HEK293 (cell line): ENCODE measurements around the gene TC2N.

ENCODE experiments used
- CTCF ChIA-PET: fragments of 350-600 bp; formaldehyde crosslinking; extraction: SDS; loops from one replicate; lab custom pipeline; 2021; ENCODE audit warnings: antibody characterized with exemption; lab: Yijun Ruan, JAX
- POLR2A ChIA-PET: fragments of 300-600 bp; formaldehyde crosslinking; extraction: SDS; loops from one replicate; lab custom pipeline; 2020; ENCODE audit warnings: antibody characterized with exemption, inconsistent platforms; lab: Yijun Ruan, JAX
- H3K27ac ChIP-seq: fragments of 200-500 bp; sonication (Bioruptor generic); 2 replicates; pipeline ENCODE4 v1.5.1; 2014; ENCODE audit warnings: low read depth, low read length, control low read depth, inconsistent platforms; ENCODE audit errors: extremely low read depth
- H3K36me3 ChIP-seq, 2 experiments: fragments of 200-500 bp in 1 of 2; sonication (Bioruptor generic) in 1 of 2; 1 replicate in 1 of 2; 2 replicates in 1 of 2; pipeline ENCODE4 v1.5.1; 2014 to 2017; ENCODE audit warnings: inconsistent platforms in 2 of 2, low read length in 2 of 2; ENCODE audit not compliant: control insufficient read depth in 2 of 2, insufficient read depth in 1 of 2
- H3K4me1 ChIP-seq: fragments of 200-500 bp; sonication (Bioruptor generic); 2 replicates; pipeline ENCODE4 v1.5.1; 2014; ENCODE audit warnings: mild to moderate bottlenecking, low read length, inconsistent platforms; ENCODE audit not compliant: control insufficient read depth, insufficient read depth
- H3K4me3 ChIP-seq: 2 replicates; pipeline ENCODE4 v1.5.1; 2011; ENCODE audit warnings: low read depth, mild to moderate bottlenecking, control low read depth, low read length, moderate library complexity
- H3K9me3 ChIP-seq: fragments of 200-500 bp; sonication (Bioruptor generic); 2 replicates; pipeline ENCODE4 v1.5.1; 2014; ENCODE audit warnings: low read depth, low read length, inconsistent platforms; ENCODE audit not compliant: control insufficient read depth, insufficient read depth
- BCL6B ChIP-seq: fragments of 450-650 bp; formaldehyde crosslinking; IDR thresholded peaks from 2 replicates; pipeline ENCODE4 v1.5.1; 2017; ENCODE audit warnings: missing biosample characterization, missing genetic modification characterization
- GLI4 ChIP-seq: fragments of 450-650 bp; formaldehyde crosslinking; IDR thresholded peaks from 2 replicates; pipeline ENCODE4 v1.5.1; 2016; ENCODE audit warnings: missing biosample characterization, missing genetic modification characterization
- GLIS1 ChIP-seq: fragments of 450-650 bp; formaldehyde crosslinking; IDR thresholded peaks from 2 replicates; pipeline ENCODE4 v1.5.1; 2016; ENCODE audit warnings: missing biosample characterization, missing genetic modification characterization
- KLF1 ChIP-seq: fragments of 450-650 bp; formaldehyde crosslinking; IDR thresholded peaks from 2 replicates; pipeline ENCODE4 v1.5.1; 2016; ENCODE audit warnings: missing biosample characterization, missing genetic modification characterization
- KLF16 ChIP-seq: fragments of 450-650 bp; formaldehyde crosslinking; IDR thresholded peaks from 2 replicates; pipeline ENCODE4 v1.5.1; 2017; ENCODE audit warnings: missing biosample characterization, missing genetic modification characterization
- KLF17 ChIP-seq: fragments of 450-650 bp; formaldehyde crosslinking; IDR thresholded peaks from 2 replicates; pipeline ENCODE4 v1.5.1; 2016; ENCODE audit warnings: missing biosample characterization, missing genetic modification characterization
- OSR2 ChIP-seq: fragments of 450-650 bp; formaldehyde crosslinking; IDR thresholded peaks from 2 replicates; pipeline ENCODE4 v1.5.1; 2016; ENCODE audit warnings: missing biosample characterization, missing genetic modification characterization
- OVOL3 ChIP-seq: fragments of 450-650 bp; formaldehyde crosslinking; IDR thresholded peaks from 2 replicates; pipeline ENCODE4 v1.5.1; 2016; ENCODE audit warnings: missing biosample characterization, missing genetic modification characterization
- PRDM1 ChIP-seq: fragments of 450-650 bp; formaldehyde crosslinking; IDR thresholded peaks from 2 replicates; pipeline ENCODE4; 2016; ENCODE audit warnings: missing biosample characterization, missing genetic modification characterization
- SCRT2 ChIP-seq: fragments of 450-650 bp; formaldehyde crosslinking; IDR thresholded peaks from 2 replicates; pipeline ENCODE4 v1.5.1; 2016; ENCODE audit warnings: missing biosample characterization, missing genetic modification characterization
- SETDB1 ChIP-seq: IDR thresholded peaks from one replicate; pipeline ENCODE4 v1.6.1; 2017; ENCODE audit warnings: mild to moderate bottlenecking, low read length, moderate library complexity, mixed read lengths; ENCODE audit not compliant: insufficient read length
- SP7 ChIP-seq: fragments of 450-650 bp; formaldehyde crosslinking; IDR thresholded peaks from 2 replicates; pipeline ENCODE4 v1.5.1; 2016; ENCODE audit warnings: missing biosample characterization, missing genetic modification characterization
- YY2 ChIP-seq: fragments of 450-650 bp; formaldehyde crosslinking; IDR thresholded peaks from 2 replicates; pipeline ENCODE4 v1.5.1; 2016; ENCODE audit warnings: missing biosample characterization, missing genetic modification characterization
- ZFP41 ChIP-seq: fragments of 450-650 bp; formaldehyde crosslinking; IDR thresholded peaks from 2 replicates; pipeline ENCODE4 v1.5.1; 2016; ENCODE audit warnings: missing biosample characterization, missing genetic modification characterization, borderline replicate concordance
- ZNF10 ChIP-seq: fragments of 450-650 bp; formaldehyde crosslinking; IDR thresholded peaks from 2 replicates; pipeline ENCODE4 v1.5.1; 2017; ENCODE audit warnings: missing biosample characterization, missing genetic modification characterization
- ZNF202 ChIP-seq: fragments of 450-650 bp; formaldehyde crosslinking; IDR thresholded peaks from 2 replicates; pipeline ENCODE4 v1.5.1; 2016; ENCODE audit warnings: missing biosample characterization, missing genetic modification characterization, borderline replicate concordance
- ZNF214 ChIP-seq: fragments of 450-650 bp; formaldehyde crosslinking; IDR thresholded peaks from 2 replicates; pipeline ENCODE4 v1.5.1; 2017; ENCODE audit warnings: missing biosample characterization, mild to moderate bottlenecking, missing genetic modification characterization, borderline replicate concordance
- ZNF280C ChIP-seq: fragments of 450-650 bp; formaldehyde crosslinking; IDR thresholded peaks from 2 replicates; pipeline ENCODE4 v1.5.1; 2016; ENCODE audit warnings: missing biosample characterization, missing genetic modification characterization
- ZNF48 ChIP-seq: fragments of 450-650 bp; formaldehyde crosslinking; IDR thresholded peaks from 2 replicates; pipeline ENCODE4 v1.5.1; 2016; ENCODE audit warnings: missing biosample characterization, missing genetic modification characterization
- ZNF514 ChIP-seq: fragments of 450-650 bp; formaldehyde crosslinking; IDR thresholded peaks from 2 replicates; pipeline ENCODE4 v1.5.1; 2016; ENCODE audit warnings: missing biosample characterization, missing genetic modification characterization
- ZNF76 ChIP-seq: fragments of 450-650 bp; formaldehyde crosslinking; IDR thresholded peaks from 2 replicates; pipeline ENCODE4; 2016; ENCODE audit warnings: low read depth, missing biosample characterization, missing genetic modification characterization, borderline replicate concordance
- ZNF777 ChIP-seq: fragments of 450-650 bp; formaldehyde crosslinking; IDR thresholded peaks from 2 replicates; pipeline ENCODE4 v1.5.1; 2017; ENCODE audit warnings: missing biosample characterization, missing genetic modification characterization, borderline replicate concordance
- ZNF791 ChIP-seq: fragments of 450-650 bp; formaldehyde crosslinking; IDR thresholded peaks from 2 replicates; pipeline ENCODE4 v1.5.1; 2016; ENCODE audit warnings: missing biosample characterization, missing genetic modification characterization
- ZSCAN18 ChIP-seq: fragments of 450-650 bp; formaldehyde crosslinking; IDR thresholded peaks from 2 replicates; pipeline ENCODE4 v1.5.1; 2016; ENCODE audit warnings: missing biosample characterization, missing genetic modification characterization
- ZSCAN4 ChIP-seq: fragments of 450-650 bp; formaldehyde crosslinking; IDR thresholded peaks from 2 replicates; pipeline ENCODE4 v1.5.1; 2017; ENCODE audit warnings: missing biosample characterization, missing genetic modification characterization

TC2N gene

GRCh38 chr14:91885839-91886238, 18.5 kb upstream of the TC2N start (continued):
- no peak for TF ChIP-seq ZNF10 (tag by site-specific recombination)
- TF ChIP-seq ZNF791 (tag by site-specific recombination) = no peak
- TF ChIP-seq, all 188 proteins: peak for 0

GRCh38 chr14:91885113-91885712, 17.9 kb upstream of the TC2N start:
- Histone ChIP-seq H3K4me1 (no peaks in the 10 kb centered on the region), H3K9me3 (no peaks in the 10 kb centered on the region), H3K36me3 (peaks cover 0 to 3% of the 10 kb centered on the region in 2 experiments; a peak in 2 of 3 replicates), H3K4me3 (no peak overlapping the region), H3K27ac (no peak overlapping the region)
- TF ChIP-seq ZNF777 (tag by site-specific recombination) (no peak), BCL6B (tag by site-specific recombination) (no peak), KLF16 (tag by site-specific recombination) (no peak), OSR2 (tag by site-specific recombination) (no peak), SP7 (tag by site-specific recombination) (no peak), ZNF76 (tag by site-specific recombination) (no peak), ZNF202 (tag by site-specific recombination) (no peak), PRDM1 (tag by site-specific recombination) (no peak), ZSCAN4 (tag by site-specific recombination) (no peak), OVOL3 (tag by site-specific recombination) (no peak), SCRT2 (no peak), SETDB1 (no peak), GLIS1 (tag by site-specific recombination) (no peak), GLI4 (tag by site-specific recombination) (no peak), KLF1 (tag by site-specific recombination) (no peak), ZSCAN18 (tag by site-specific recombination) (no peak)
- CTCF ChIA-PET = interaction anchor here (1.2 to 1.3 kb wide), 2 partner anchors 8 to 26 kb away, joined by 4 to 5 read pairs; no protein-coding TSS in a partner anchor
- POLR2A ChIA-PET = no interaction called here

- peaks cover 0 to 3% of the 10 kb centered on the region in 2 experiments; a peak in 2 of 3 replicates for H3K36me3 ChIP-seq
- no peaks in the 10 kb centered on the region for H3K4me1 ChIP-seq
- no peak overlapping the region for H3K27ac ChIP-seq
- CTCF ChIA-PET = interaction anchor here (1.2 to 1.3 kb wide), 2 partner anchors 9 to 27 kb away, joined by 4 to 5 read pairs; no protein-coding TSS in a partner anchor
- H3K9me3 ChIP-seq = no peaks in the 10 kb centered on the region
- no peak overlapping the region for H3K4me3 ChIP-seq
- POLR2A ChIA-PET = no interaction called here
- TF ChIP-seq YY2 (tag by site-specific recombination) (no peak), ZNF280C (tag by site-specific recombination) (no peak), KLF17 (tag by site-specific recombination) (no peak), ZNF48 (tag by site-specific recombination) (no peak), ZNF514 (no peak), ZNF214 (tag by site-specific recombination) (no peak), ZFP41 (tag by site-specific recombination) (no peak)
Observed at GRCh38 chr14:91884664-91885063, 17.3 kb upstream of the TC2N start.
